ENCODE measurements around the gene LLGL2. TPM values are rescaled to one million over a fixed set of nuclear protein-coding genes. Genes with fewer than 3 reads are reported as not detected.

LLGL2 gene
- total RNA-seq, 1 experiment from 2014 or later: 6.1 TPM

DNA sequence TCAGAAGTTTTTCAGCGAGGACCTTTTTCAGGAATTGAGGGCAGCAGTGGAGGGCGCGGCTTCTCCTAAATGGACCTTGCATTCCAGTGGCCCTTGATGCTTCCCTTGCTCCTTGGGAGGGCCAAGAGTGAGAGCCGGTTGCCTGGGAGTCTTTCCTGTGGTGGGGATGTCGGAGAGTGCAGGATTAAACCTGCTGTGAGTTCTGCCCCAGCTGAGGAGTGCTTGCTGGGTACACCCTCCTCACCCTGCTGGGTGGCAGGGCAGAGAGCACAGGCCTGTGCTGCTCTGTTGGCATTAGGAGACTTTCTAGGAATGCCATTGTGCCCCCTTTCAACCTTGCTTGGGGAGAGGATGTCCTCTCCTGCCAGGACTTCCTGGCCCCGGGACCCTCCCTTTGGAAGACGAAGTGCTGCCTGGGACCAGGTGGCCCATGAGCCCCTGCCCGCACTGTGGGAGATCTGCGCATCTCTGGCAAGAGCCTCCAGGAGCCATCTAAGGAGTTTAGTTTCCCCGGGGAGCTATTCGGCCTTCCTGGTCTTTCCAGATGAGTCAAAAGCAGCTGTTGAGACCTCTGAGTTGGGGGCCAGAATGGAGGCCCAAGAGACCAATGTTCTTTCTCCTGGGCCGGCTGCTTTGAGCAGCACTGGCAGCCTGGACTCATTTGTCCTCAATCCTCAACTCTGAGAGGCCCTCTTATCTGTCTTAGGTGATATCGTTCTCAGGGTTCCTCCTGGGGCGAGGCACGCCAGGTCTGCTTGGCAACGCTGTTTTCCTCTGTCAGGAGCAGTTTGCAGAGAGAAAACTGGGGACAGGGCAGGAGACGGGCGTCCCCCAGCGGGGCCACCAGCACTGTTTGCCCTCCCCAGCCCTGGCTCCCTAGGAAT, 5.6 kb downstream of the LLGL2 start:
- no peak overlapping the region for H3K4me3 ChIP-seq (ENCODE audit: low read length)
- no peaks in the 10 kb centered on the region for H3K27me3 ChIP-seq (ENCODE audit: low read length)
- no peak for DNase-seq
- H3K4me1 ChIP-seq (ENCODE audit: low read length): peaks cover 2% of the 10 kb centered on the region; the same call in 1 of the 2 replicates
- H3K9me3 ChIP-seq (ENCODE audit: low read length): no peaks in the 10 kb centered on the region
- H3K9ac ChIP-seq (ENCODE audit: low read length): no peak overlapping the region
- H3K36me3 ChIP-seq (ENCODE audit: insufficient read depth, low read length): no peaks in the 10 kb centered on the region
- H3K27ac ChIP-seq (ENCODE audit: low read length): no peak overlapping the region
- no peaks in the 10 kb centered on the region for H3K79me2 ChIP-seq (ENCODE audit: low read length)
- H3K4me2 ChIP-seq (ENCODE audit: low read depth, low read length, poor library complexity, severe bottlenecking): no peak overlapping the region
- H2AFZ ChIP-seq (ENCODE audit: low read length): no peak overlapping the region
- 0 out of 2 replicates have a peak, but pooled peaks cover 6% of the 10 kb centered on the region for H4K20me1 ChIP-seq (ENCODE audit: insufficient read depth, low read depth, low read length)
- no peaks in the 10 kb centered on the region for H3K9me2 ChIP-seq (replicated peaks; ENCODE audit: insufficient read depth, low read length)

DNA sequence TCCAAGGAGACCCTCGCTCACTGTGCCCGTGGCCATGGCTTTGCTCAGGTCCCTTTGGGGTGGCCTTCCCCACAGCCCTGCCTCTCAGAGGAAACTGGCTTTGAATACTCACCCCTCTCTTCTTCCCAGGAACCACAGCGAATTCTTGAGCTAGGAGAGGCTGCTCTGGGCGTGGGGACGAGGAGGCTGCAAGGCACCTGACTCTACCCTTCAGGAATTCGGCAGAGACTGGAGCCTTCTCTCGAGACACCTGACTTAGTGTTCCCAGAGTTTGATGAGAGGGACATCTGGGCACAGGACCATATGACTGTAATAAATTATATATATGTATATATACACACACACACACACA, 6.2 kb downstream of the LLGL2 start:
- Histone ChIP-seq H3K9ac (ENCODE audit: low read length) (no peak overlapping the region), H4K20me1 (ENCODE audit: insufficient read depth, low read depth, low read length) (0 out of 2 replicates have a peak, but pooled peaks cover under 1% of the 10 kb centered on the region), H3K27me3 (ENCODE audit: low read length) (no peaks in the 10 kb centered on the region), H3K4me3 (ENCODE audit: low read length) (no peak overlapping the region), H3K4me2 (ENCODE audit: low read depth, low read length, poor library complexity, severe bottlenecking) (no peak overlapping the region), H3K4me1 (ENCODE audit: low read length) (no peaks in the 10 kb centered on the region), H3K9me3 (ENCODE audit: low read length) (no peaks in the 10 kb centered on the region), H3K79me2 (ENCODE audit: low read length) (no peaks in the 10 kb centered on the region), H3K36me3 (ENCODE audit: insufficient read depth, low read length) (no peaks in the 10 kb centered on the region), H3K27ac (ENCODE audit: low read length) (no peak overlapping the region), H2AFZ (ENCODE audit: low read length) (no peak overlapping the region), H3K9me2 (replicated peaks; ENCODE audit: insufficient read depth, low read length) (no peaks in the 10 kb centered on the region)
- DNase-seq: no peak

DNA sequence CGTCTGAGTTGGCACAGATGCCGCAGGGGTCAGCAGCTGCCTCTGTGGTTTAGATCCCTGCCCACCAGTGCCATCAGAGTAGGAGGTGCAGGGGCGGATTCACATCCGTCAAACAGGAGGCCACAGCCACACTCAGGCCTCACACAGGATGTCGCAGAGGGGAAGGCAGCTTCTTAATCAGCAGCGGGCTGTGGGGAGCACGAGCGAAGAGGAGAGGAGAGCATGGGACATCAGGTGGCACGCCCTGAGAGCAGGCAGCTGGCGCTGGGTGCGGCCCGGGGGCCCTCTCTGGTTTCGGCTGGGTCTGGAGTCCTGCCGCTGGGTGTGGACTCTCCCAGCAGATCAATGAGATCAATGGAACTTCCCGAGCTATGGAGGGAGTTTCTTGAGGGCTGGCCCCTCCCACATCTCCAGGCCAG, 9.6 kb downstream of the LLGL2 start:
- Histone ChIP-seq H3K4me1 (ENCODE audit: low read length) (no peaks in the 10 kb centered on the region), H3K4me2 (ENCODE audit: low read depth, low read length, poor library complexity, severe bottlenecking) (no peak overlapping the region), H3K79me2 (ENCODE audit: low read length) (no peaks in the 10 kb centered on the region), H3K9ac (ENCODE audit: low read length) (no peak overlapping the region), H3K9me2 (replicated peaks; ENCODE audit: insufficient read depth, low read length) (no peaks in the 10 kb centered on the region), H3K27me3 (ENCODE audit: low read length) (no peaks in the 10 kb centered on the region), H3K9me3 (ENCODE audit: low read length) (no peaks in the 10 kb centered on the region), H3K27ac (ENCODE audit: low read length) (no peak overlapping the region), H3K4me3 (ENCODE audit: low read length) (no peak overlapping the region), H2AFZ (ENCODE audit: low read length) (no peak overlapping the region), H3K36me3 (ENCODE audit: insufficient read depth, low read length) (no peaks in the 10 kb centered on the region), H4K20me1 (ENCODE audit: insufficient read depth, low read depth, low read length) (no peaks in the 10 kb centered on the region)
- DNase-seq: no peak

DNA sequence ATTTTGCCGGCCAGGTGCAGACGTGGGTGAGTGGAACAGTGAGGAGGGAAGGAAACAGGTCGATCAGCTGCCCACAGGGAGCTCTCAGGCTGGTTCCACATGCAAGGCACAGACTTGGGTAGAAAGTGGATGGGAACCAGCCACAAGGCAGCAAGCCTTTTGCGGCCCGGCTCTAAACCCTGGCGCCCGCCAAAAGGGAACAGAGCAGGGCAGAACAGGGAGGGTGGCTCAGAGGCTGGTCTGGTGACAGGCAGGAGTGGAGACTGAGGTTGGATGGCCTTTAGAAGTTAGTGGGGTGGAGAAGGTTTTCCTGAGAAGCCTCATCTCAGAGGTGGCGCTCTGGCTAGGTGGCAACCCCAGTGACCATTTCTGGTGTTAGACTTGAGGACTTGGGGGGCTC, 10.4 kb downstream of the LLGL2 start:
- no peaks in the 10 kb centered on the region for H3K36me3 ChIP-seq (ENCODE audit: insufficient read depth, low read length)
- no peak overlapping the region for H3K9ac ChIP-seq (ENCODE audit: low read length)
- H3K27ac ChIP-seq (ENCODE audit: low read length): no peak overlapping the region
- H3K9me2 ChIP-seq (replicated peaks; ENCODE audit: insufficient read depth, low read length): no peaks in the 10 kb centered on the region
- H3K4me1 ChIP-seq (ENCODE audit: low read length): no peaks in the 10 kb centered on the region
- H3K9me3 ChIP-seq (ENCODE audit: low read length): no peaks in the 10 kb centered on the region
- H4K20me1 ChIP-seq (ENCODE audit: insufficient read depth, low read depth, low read length): no peaks in the 10 kb centered on the region
- no peak for DNase-seq
- no peak overlapping the region for H3K4me3 ChIP-seq (ENCODE audit: low read length)
- H2AFZ ChIP-seq (ENCODE audit: low read length): no peak overlapping the region
- no peaks in the 10 kb centered on the region for H3K79me2 ChIP-seq (ENCODE audit: low read length)
- no peak overlapping the region for H3K4me2 ChIP-seq (ENCODE audit: low read depth, low read length, poor library complexity, severe bottlenecking)
- H3K27me3 ChIP-seq (ENCODE audit: low read length): no peaks in the 10 kb centered on the region

DNA sequence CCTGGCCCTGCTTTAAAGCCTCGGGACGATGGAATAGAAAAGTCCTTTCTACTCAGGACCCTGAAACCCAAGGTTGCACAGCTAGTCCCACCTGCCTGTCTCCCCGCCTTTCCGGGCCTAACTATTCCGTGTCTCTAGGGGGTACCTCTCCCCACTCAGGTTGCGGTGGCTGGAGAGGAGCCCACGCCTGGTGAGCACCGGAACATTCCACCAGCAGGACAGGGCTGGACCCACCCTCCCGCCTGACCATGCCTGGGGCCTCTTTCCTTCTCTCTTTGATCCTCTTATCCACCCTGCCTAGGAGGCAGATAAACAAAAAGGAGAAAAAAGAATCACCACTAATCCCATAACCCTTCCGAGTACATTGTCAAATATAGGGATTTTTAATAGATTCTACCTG, 10.9 kb downstream of the LLGL2 start:
- Histone ChIP-seq H3K9ac (ENCODE audit: low read length) (no peak overlapping the region), H3K79me2 (ENCODE audit: low read length) (no peaks in the 10 kb centered on the region), H3K4me3 (ENCODE audit: low read length) (no peak overlapping the region), H3K36me3 (ENCODE audit: insufficient read depth, low read length) (no peaks in the 10 kb centered on the region), H3K4me1 (ENCODE audit: low read length) (no peaks in the 10 kb centered on the region), H3K27ac (ENCODE audit: low read length) (no peak overlapping the region), H4K20me1 (ENCODE audit: insufficient read depth, low read depth, low read length) (no peaks in the 10 kb centered on the region), H3K9me3 (ENCODE audit: low read length) (no peaks in the 10 kb centered on the region), H3K9me2 (replicated peaks; ENCODE audit: insufficient read depth, low read length) (no peaks in the 10 kb centered on the region), H3K27me3 (ENCODE audit: low read length) (no peaks in the 10 kb centered on the region), H2AFZ (ENCODE audit: low read length) (no peak overlapping the region), H3K4me2 (ENCODE audit: low read depth, low read length, poor library complexity, severe bottlenecking) (no peak overlapping the region)
- no peak for DNase-seq

DNA sequence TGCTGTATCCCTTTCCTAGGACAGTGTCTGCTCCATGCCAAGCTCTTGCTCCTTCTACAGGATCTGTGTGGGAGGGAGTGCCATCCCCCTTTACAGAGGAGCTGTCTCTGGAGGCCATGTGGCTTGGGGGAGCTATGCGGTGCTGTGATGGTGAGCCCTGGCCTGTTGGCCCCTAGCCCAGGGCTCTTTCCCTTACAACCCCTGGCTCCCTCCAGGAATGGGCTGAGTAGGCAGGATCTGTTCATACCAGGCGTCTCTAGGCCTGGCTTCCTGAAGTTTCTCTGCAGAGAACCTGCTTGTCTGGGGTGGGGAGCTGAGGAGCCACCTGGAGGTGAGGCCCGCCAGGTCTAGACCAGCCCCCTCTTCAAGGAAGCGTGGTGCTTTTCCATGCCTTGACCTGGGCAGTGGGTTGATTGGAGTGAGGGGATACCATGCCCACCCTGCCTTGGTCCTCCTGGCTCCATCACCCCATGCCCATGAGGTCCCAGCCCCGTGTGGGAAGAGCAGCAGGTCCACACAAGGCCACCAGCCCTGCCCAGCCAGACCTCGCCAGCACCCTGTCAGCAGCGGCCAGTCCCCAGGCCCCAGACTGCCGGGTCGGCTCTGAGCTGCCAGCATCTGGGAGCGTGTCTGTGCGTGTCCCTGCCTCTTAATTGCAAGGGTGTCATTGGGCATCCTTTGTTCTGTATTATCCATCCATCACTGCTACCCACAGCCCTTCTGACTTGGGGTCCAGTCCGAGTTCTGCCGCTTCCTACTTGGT, 14.7 kb downstream of the LLGL2 start:
- Histone ChIP-seq H3K36me3 (ENCODE audit: insufficient read depth, low read length) (no peaks in the 10 kb centered on the region), H3K79me2 (ENCODE audit: low read length) (no peaks in the 10 kb centered on the region), H3K4me3 (ENCODE audit: low read length) (no peak overlapping the region), H3K9me3 (ENCODE audit: low read length) (no peaks in the 10 kb centered on the region), H3K4me1 (ENCODE audit: low read length) (no peaks in the 10 kb centered on the region), H3K9me2 (replicated peaks; ENCODE audit: insufficient read depth, low read length) (no peaks in the 10 kb centered on the region), H3K27ac (ENCODE audit: low read length) (no peak overlapping the region), H3K4me2 (ENCODE audit: low read depth, low read length, poor library complexity, severe bottlenecking) (no peak overlapping the region), H3K27me3 (ENCODE audit: low read length) (no peaks in the 10 kb centered on the region), H2AFZ (ENCODE audit: low read length) (no peak overlapping the region), H3K9ac (ENCODE audit: low read length) (no peak overlapping the region), H4K20me1 (ENCODE audit: insufficient read depth, low read depth, low read length) (no peaks in the 10 kb centered on the region)
- DNase-seq: no peak

DNA sequence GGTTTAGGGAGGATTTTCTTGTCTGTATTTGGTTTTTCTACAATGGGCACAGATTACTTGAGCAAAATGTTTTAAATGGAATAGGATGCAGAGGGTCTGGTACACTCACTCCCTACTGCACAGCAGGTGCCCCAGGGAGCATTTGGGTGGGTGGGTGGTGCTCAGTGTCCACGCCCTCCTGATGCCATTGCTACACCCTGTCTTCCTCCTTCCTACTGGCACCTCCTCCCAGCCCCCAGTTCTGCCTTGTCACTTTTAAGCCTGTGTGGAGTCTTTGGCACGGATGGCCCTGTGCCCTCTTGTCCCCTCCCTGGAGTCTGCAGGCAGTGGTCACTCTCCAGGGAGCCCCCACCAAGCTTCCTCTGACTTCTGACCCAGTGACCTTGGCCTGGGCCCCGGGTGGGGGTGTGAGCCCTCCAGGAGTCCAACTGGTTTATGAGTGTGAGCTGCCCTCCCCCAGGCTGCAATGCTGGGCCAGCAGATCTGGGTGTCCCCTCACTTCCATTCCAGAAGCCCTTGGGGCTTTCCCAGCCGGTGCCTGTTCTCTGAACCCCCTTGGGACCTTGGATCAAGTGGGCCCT, 15.5 kb downstream of the LLGL2 start:
- Histone ChIP-seq H3K4me2 (ENCODE audit: low read depth, low read length, poor library complexity, severe bottlenecking) (no peak overlapping the region), H3K27ac (ENCODE audit: low read length) (no peak overlapping the region), H4K20me1 (ENCODE audit: insufficient read depth, low read depth, low read length) (no peaks in the 10 kb centered on the region), H3K9me2 (replicated peaks; ENCODE audit: insufficient read depth, low read length) (no peaks in the 10 kb centered on the region), H3K27me3 (ENCODE audit: low read length) (no peaks in the 10 kb centered on the region), H3K9ac (ENCODE audit: low read length) (no peak overlapping the region), H3K9me3 (ENCODE audit: low read length) (no peaks in the 10 kb centered on the region), H3K36me3 (ENCODE audit: insufficient read depth, low read length) (no peaks in the 10 kb centered on the region), H2AFZ (ENCODE audit: low read length) (no peak overlapping the region), H3K4me1 (ENCODE audit: low read length) (no peaks in the 10 kb centered on the region), H3K4me3 (ENCODE audit: low read length) (no peak overlapping the region), H3K79me2 (ENCODE audit: low read length) (no peaks in the 10 kb centered on the region)
- no peak for DNase-seq

GRCh38 chr17:75542229-75542628, 16.7 kb downstream of the LLGL2 start:
- H3K36me3 ChIP-seq (ENCODE audit: insufficient read depth, low read length): no peaks in the 10 kb centered on the region
- H3K4me1 ChIP-seq (ENCODE audit: low read length): no peaks in the 10 kb centered on the region
- DNase-seq: no peak
- H2AFZ ChIP-seq (ENCODE audit: low read length): no peak overlapping the region
- H3K27me3 ChIP-seq (ENCODE audit: low read length): no peaks in the 10 kb centered on the region
- H3K79me2 ChIP-seq (ENCODE audit: low read length): no peaks in the 10 kb centered on the region
- no peak overlapping the region for H3K4me3 ChIP-seq (ENCODE audit: low read length)
- H3K4me2 ChIP-seq (ENCODE audit: low read depth, low read length, poor library complexity, severe bottlenecking): no peak overlapping the region
- no peak overlapping the region for H3K9ac ChIP-seq (ENCODE audit: low read length)
- no peaks in the 10 kb centered on the region for H4K20me1 ChIP-seq (ENCODE audit: insufficient read depth, low read depth, low read length)
- H3K9me2 ChIP-seq (replicated peaks; ENCODE audit: insufficient read depth, low read length): no peaks in the 10 kb centered on the region
- H3K9me3 ChIP-seq (ENCODE audit: low read length): no peaks in the 10 kb centered on the region
- no peak overlapping the region for H3K27ac ChIP-seq (ENCODE audit: low read length)

All from Karpas-422 (cell line).